Mesenchymal stem cell (in vitro differentiated cells and primary cell): ENCODE data around the gene CNTNAP2.

Experiments
- DNase-seq: peaks from one replicate; pipeline ENCODE4 v3.0.0-alpha.2; 2013
- H2AFZ ChIP-seq: one replicate; pipeline ENCODE4 v1.6.1; 2013; ENCODE audit warnings: low read depth, mild to moderate bottlenecking, control low read depth, inconsistent platforms, low read length, moderate library complexity
- H2AK5ac ChIP-seq: 2 replicates; pipeline ENCODE4 v1.6.1; 2013; ENCODE audit warnings: low read length, moderate library complexity, mild to moderate bottlenecking, inconsistent platforms; ENCODE audit not compliant: severe bottlenecking
- H2BK120ac ChIP-seq: one replicate; pipeline ENCODE4 v1.6.1; 2013; ENCODE audit warnings: low read depth, mild to moderate bottlenecking, inconsistent platforms, low read length, moderate library complexity
- H2BK12ac ChIP-seq, 2 experiments: one replicate each; pipeline ENCODE4 v1.6.1; 2013; ENCODE audit warnings: inconsistent platforms in 2 of 2, low read length in 2 of 2, mild to moderate bottlenecking in 2 of 2, moderate library complexity in 2 of 2, control low read depth in 1 of 2
- H2BK15ac ChIP-seq: one replicate; pipeline ENCODE4 v1.6.1; 2013; ENCODE audit warnings: mild to moderate bottlenecking, low read depth, inconsistent platforms; ENCODE audit not compliant: poor library complexity, severe bottlenecking
- H2BK5ac ChIP-seq: 2 replicates; pipeline ENCODE4 v1.6.1; 2013; ENCODE audit warnings: low read depth, mild to moderate bottlenecking, low read length, control low read depth, inconsistent platforms; ENCODE audit not compliant: poor library complexity, severe bottlenecking
- H3K14ac ChIP-seq, 2 experiments: one replicate each; pipeline ENCODE4 v1.6.1; 2013; ENCODE audit warnings: inconsistent platforms in 2 of 2, low read length in 2 of 2, control low read depth in 1 of 2, mild to moderate bottlenecking in 1 of 2, moderate library complexity in 1 of 2
- H3K18ac ChIP-seq, 2 experiments: one replicate each; pipeline ENCODE4 v1.6.1; 2013; ENCODE audit warnings: inconsistent platforms in 2 of 2, low read length in 2 of 2, control low read depth in 1 of 2, low read depth in 1 of 2, mild to moderate bottlenecking in 1 of 2
- H3K23ac ChIP-seq, 2 experiments: one replicate each; pipeline ENCODE4 v1.6.1; 2013; ENCODE audit warnings: inconsistent platforms in 2 of 2, low read length in 2 of 2, mild to moderate bottlenecking in 2 of 2, moderate library complexity in 2 of 2, control low read depth in 1 of 2
- H3K27ac ChIP-seq: 2 replicates; pipeline ENCODE4 v1.5.1; 2013; ENCODE audit warnings: mild to moderate bottlenecking, moderate library complexity, low read length, control low read depth, inconsistent platforms; ENCODE audit not compliant: poor library complexity, severe bottlenecking
- H3K27me3 ChIP-seq, 2 experiments: 2 replicates each; pipeline versions ENCODE4 v1.6.1 to v1.7.0; 2013; ENCODE audit warnings: low read length in 2 of 2, mild to moderate bottlenecking in 2 of 2, moderate library complexity in 2 of 2, control low read depth in 1 of 2, inconsistent platforms in 1 of 2; ENCODE audit not compliant: control insufficient read depth in 1 of 2, insufficient read depth in 1 of 2
- H3K36me3 ChIP-seq, 2 experiments: 2 replicates each; pipeline versions ENCODE4 v1.6.1 to v1.7.0; 2013; ENCODE audit warnings: low read length in 2 of 2, control low read depth in 1 of 2, inconsistent platforms in 1 of 2, low read depth in 1 of 2, mild to moderate bottlenecking in 1 of 2; ENCODE audit not compliant: insufficient read depth in 2 of 2, control insufficient read depth in 1 of 2
- H3K4ac ChIP-seq, 2 experiments: one replicate each; pipeline ENCODE4 v1.6.1; 2013; ENCODE audit warnings: inconsistent platforms in 2 of 2, low read length in 2 of 2, mild to moderate bottlenecking in 2 of 2, moderate library complexity in 2 of 2, control low read depth in 1 of 2, low read depth in 1 of 2
- H3K4me1 ChIP-seq: 2 replicates; pipeline ENCODE4 v1.6.1; 2013; ENCODE audit warnings: low read depth, low read length, control low read depth; ENCODE audit not compliant: control insufficient read depth, insufficient read depth
- H3K4me2 ChIP-seq: 2 replicates; pipeline ENCODE4 v1.6.1; 2013; ENCODE audit warnings: low read length, mild to moderate bottlenecking, inconsistent platforms; ENCODE audit not compliant: poor library complexity, severe bottlenecking
- H3K4me3 ChIP-seq, 2 experiments: 2 replicates each; pipeline versions ENCODE4 v1.5.1 to v1.7.0; 2013; ENCODE audit warnings: low read length in 2 of 2, mild to moderate bottlenecking in 2 of 2, control low read depth in 1 of 2, low read depth in 1 of 2; ENCODE audit not compliant: insufficient read depth in 1 of 2
- H3K79me1 ChIP-seq: replicated peaks from 2 replicates; pipeline ENCODE4 v1.6.1; 2013; ENCODE audit warnings: mild to moderate bottlenecking, control low read depth, low read length, inconsistent platforms; ENCODE audit not compliant: poor library complexity, severe bottlenecking
- H3K9ac ChIP-seq: 2 replicates; pipeline ENCODE4 v1.7.0; 2013; ENCODE audit warnings: mild to moderate bottlenecking, low read length, moderate library complexity
- H3K9me3 ChIP-seq: 2 replicates; pipeline ENCODE4 v1.7.0; 2013; ENCODE audit warnings: mild to moderate bottlenecking, low read length; ENCODE audit not compliant: control insufficient read depth
- H4K8ac ChIP-seq: one replicate; pipeline ENCODE4 v1.6.1; 2013; ENCODE audit warnings: inconsistent platforms, mild to moderate bottlenecking, low read length, moderate library complexity
- H4K91ac ChIP-seq: one replicate; pipeline ENCODE4 v1.6.1; 2013; ENCODE audit warnings: mild to moderate bottlenecking, low read length, inconsistent platforms
- WGBS: methylation state at CpG from one replicate; pipeline ENCODE4 v1.1.7; 2013; ENCODE audit warnings: mixed read lengths; 5-methylcytosine and 5-hydroxymethylcytosine counted together

The CNTNAP2 gene

GRCh38 chr7:148105853-148106252, 1989.3 kb downstream of the CNTNAP2 start:
- Histone ChIP-seq H2AK5ac (no peak overlapping the region), H2BK12ac (no peak overlapping the region), H2AFZ (no peak overlapping the region), H3K14ac (no peak overlapping the region), H3K27ac (no peak overlapping the region), H2BK15ac (no peak overlapping the region), H3K9me3 (no peaks in the 10 kb centered on the region), H3K4me3 (no peak overlapping the region), H2BK5ac (no peak overlapping the region), H4K91ac (no peak overlapping the region), H4K8ac (no peak overlapping the region), H3K23ac (no peak overlapping the region), H3K79me1 (no peaks in the 10 kb centered on the region), H3K36me3 (no peaks in the 10 kb centered on the region), H3K9ac (no peak overlapping the region), H3K27me3 (no peaks in the 10 kb centered on the region), H3K18ac (no peak overlapping the region), H3K4me2 (no peak overlapping the region), H3K4ac (no peak overlapping the region), H2BK120ac (no peak overlapping the region), H3K4me1 (peaks cover 4% of the 10 kb centered on the region)
- DNase-seq = no peak
- WGBS = 76% methylated on average over 1 of the region's 1 CpG

- no peak overlapping the region for H3K18ac ChIP-seq
Observed at GRCh38 chr7:148107443-148108127, 1991.0 kb downstream of the CNTNAP2 start.

GRCh38 chr7:148108381-148108780, 1991.8 kb downstream of the CNTNAP2 start:
- no peak overlapping the region for H2BK5ac ChIP-seq
- no peak overlapping the region for H3K4me2 ChIP-seq
- H2BK12ac ChIP-seq = no peak overlapping the region
- H4K8ac ChIP-seq = no peak overlapping the region
- H3K23ac ChIP-seq = no peak overlapping the region
- peaks cover 4% of the 10 kb centered on the region for H3K4me1 ChIP-seq
- no peak overlapping the region for H3K18ac ChIP-seq
- H3K79me1 ChIP-seq = no peaks in the 10 kb centered on the region
- no peak overlapping the region for H2AFZ ChIP-seq
- H3K27ac ChIP-seq = no peak overlapping the region
- 53% methylated on average over 4 of the region's 4 CpGs for WGBS
- H2AK5ac ChIP-seq = no peak overlapping the region
- H3K14ac ChIP-seq = no peak overlapping the region
- no peaks in the 10 kb centered on the region for H3K9me3 ChIP-seq
- no peak overlapping the region for H3K4ac ChIP-seq
- no peaks in the 10 kb centered on the region for H3K27me3 ChIP-seq
- H2BK120ac ChIP-seq = no peak overlapping the region
- H3K36me3 ChIP-seq = no peaks in the 10 kb centered on the region
- no peak for DNase-seq
- no peak overlapping the region for H3K4me3 ChIP-seq
- H2BK15ac ChIP-seq = no peak overlapping the region
- H4K91ac ChIP-seq = no peak overlapping the region
- no peak overlapping the region for H3K9ac ChIP-seq

More at GRCh38 chr7:148107443-148108127, 1991.0 kb downstream of the CNTNAP2 start:
- H3K4ac ChIP-seq = no peak overlapping the region
- H3K23ac ChIP-seq = no peak overlapping the region
- no peak overlapping the region for H2AFZ ChIP-seq
- H3K14ac ChIP-seq = no peak overlapping the region
- no peak overlapping the region for H4K8ac ChIP-seq
- H2BK15ac ChIP-seq = no peak overlapping the region
- no peak for DNase-seq
- H3K79me1 ChIP-seq = no peaks in the 10 kb centered on the region
- H3K4me2 ChIP-seq = no peak overlapping the region
- H2BK12ac ChIP-seq = no peak overlapping the region
- 80% methylated on average over 6 of the region's 6 CpGs for WGBS
- peaks cover 4% of the 10 kb centered on the region for H3K4me1 ChIP-seq
- H3K27ac ChIP-seq = no peak overlapping the region
- no peak overlapping the region for H4K91ac ChIP-seq
- H2AK5ac ChIP-seq = no peak overlapping the region
- no peak overlapping the region for H3K9ac ChIP-seq
- no peaks in the 10 kb centered on the region for H3K36me3 ChIP-seq
- no peak overlapping the region for H2BK5ac ChIP-seq
- no peaks in the 10 kb centered on the region for H3K27me3 ChIP-seq
- H3K9me3 ChIP-seq = no peaks in the 10 kb centered on the region
- no peak overlapping the region for H3K4me3 ChIP-seq
- H2BK120ac ChIP-seq = no peak overlapping the region

- no peak overlapping the region for H2BK12ac ChIP-seq
- H2AK5ac ChIP-seq = no peak overlapping the region
- no peak overlapping the region for H3K9ac ChIP-seq
- H3K27me3 ChIP-seq = no peaks in the 10 kb centered on the region
- H3K36me3 ChIP-seq = no peaks in the 10 kb centered on the region
- no peak overlapping the region for H3K27ac ChIP-seq
- H3K79me1 ChIP-seq = no peaks in the 10 kb centered on the region
- 60% methylated on average over 10 of the region's 13 CpGs for WGBS
- no peak for DNase-seq
- H4K8ac ChIP-seq = no peak overlapping the region
- no peak overlapping the region for H3K14ac ChIP-seq
- H3K9me3 ChIP-seq = no peaks in the 10 kb centered on the region
- H2BK120ac ChIP-seq = no peak overlapping the region
- H4K91ac ChIP-seq = no peak overlapping the region
- H3K4me3 ChIP-seq = no peak overlapping the region
- peaks cover 4% of the 10 kb centered on the region for H3K4me1 ChIP-seq
- H3K23ac ChIP-seq = no peak overlapping the region
- H2AFZ ChIP-seq = no peak overlapping the region
- H2BK15ac ChIP-seq = no peak overlapping the region
- H3K4me2 ChIP-seq = no peak overlapping the region
- no peak overlapping the region for H2BK5ac ChIP-seq
- H3K4ac ChIP-seq = no peak overlapping the region
- no peak overlapping the region for H3K18ac ChIP-seq
Observed at GRCh38 chr7:148110097-148110868, 1993.7 kb downstream of the CNTNAP2 start.
